A549 treated with DMSO at 1 μM for 4 hours (cell line): ENCODE data around the gene CAPSL. TPM values are rescaled to one million over a fixed set of nuclear protein-coding genes. Genes with fewer than 3 reads are reported as not detected.

Experiments used
- total RNA-seq: library from RNA; stranded (reverse); fragments of 200-300 nt; extraction: Qiagen RNA extraction; gene quantifications from 5 replicates; pipeline ENCODE4 v1.2.3, GENCODE V29; 2022; ENCODE audit warnings: low read depth

CAPSL gene
- not detected in 5 replicates for total RNA-seq

DNA sequence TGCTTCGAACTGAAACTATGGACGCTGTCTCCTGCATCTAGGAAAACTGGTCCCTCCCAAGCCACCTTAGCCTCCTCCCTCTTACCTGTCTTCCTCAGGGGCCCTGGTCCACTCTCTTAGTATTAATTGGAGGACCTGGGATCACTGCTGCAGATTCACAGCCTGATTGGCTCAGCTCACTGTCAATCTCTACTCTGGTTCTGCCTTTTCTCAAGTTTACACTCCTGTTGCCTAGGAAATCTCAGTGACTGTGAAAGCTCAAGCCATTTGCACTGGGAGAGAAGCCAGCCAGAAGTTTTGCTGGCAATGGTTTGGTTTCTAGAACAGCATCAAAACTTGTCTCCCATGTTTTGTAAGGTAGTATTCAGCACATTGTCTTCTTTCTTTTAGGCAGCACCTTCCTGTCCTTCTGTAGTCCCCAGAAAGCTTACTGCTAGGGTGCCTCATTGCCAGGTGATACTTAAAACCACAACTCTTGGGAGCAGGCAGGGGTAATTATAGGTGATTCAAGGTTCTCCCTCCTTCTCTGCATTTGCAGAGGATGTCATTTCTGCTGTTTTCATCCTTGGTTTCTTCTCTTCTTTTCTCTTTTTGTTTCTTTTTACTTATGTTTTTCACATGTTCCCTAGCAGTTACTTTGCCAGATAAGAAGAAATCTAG lies at the start of gene CAPSL:
Gene CAPSL, minus strand, starts transcription at position 55 of the 660 bp plus-strand sequence. CDS start 17,502 bp downstream, outside the sequence.

DNA sequence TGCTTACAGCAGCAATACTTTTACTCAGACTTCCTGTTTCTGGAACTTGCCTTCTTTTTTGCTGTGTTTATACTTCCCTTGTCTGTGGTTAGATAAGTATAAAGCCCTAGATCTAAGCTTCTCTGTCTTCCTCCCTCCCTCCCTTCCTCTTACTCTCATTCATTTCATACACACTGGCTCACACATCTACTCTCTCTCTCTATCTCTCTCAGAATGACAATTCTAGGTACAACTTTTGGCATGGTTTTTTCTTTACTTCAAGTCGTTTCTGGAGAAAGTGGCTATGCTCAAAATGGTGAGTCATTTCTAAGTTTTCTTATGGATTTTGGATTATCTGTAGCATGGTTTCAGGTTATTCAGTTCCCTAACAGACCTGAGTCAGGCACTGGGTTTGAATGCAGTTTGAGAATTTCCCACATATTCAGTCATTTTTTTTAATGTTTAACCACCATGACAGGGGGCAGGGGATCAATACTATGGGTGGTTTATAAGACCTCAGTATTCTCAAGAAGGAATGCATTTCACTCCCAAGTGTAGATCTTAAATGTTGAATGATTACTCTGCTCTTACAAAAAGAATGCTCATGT lies 81.6 kb downstream of the CAPSL start, which contains the start of gene IL7R:
Gene IL7R, plus strand, starts transcription at position 127 of the 587 bp plus-strand sequence. Its CDS starts 87 bp downstream, at position 214.

Other genes starting within 250 kb of the CAPSL start
- 0.36 to 1.0 TPM (median 0.70 TPM) in 5 replicates for gene IL7R, start 81.7 kb downstream of the CAPSL start, total RNA-seq
- gene UGT3A1, start 52.8 kb upstream of the CAPSL start, total RNA-seq, result not detected in 5 replicates
- not detected in 5 replicates for gene UGT3A2, start 128.3 kb upstream of the CAPSL start, total RNA-seq
- gene LMBRD2, start 213.3 kb upstream of the CAPSL start, total RNA-seq, result 1.1 to 2.5 TPM (median 2.2 TPM) in 5 replicates
- 19.7 to 25.2 TPM (median 24.3 TPM) in 5 replicates for gene SKP2, start 213.5 kb upstream of the CAPSL start, total RNA-seq